ENCODE measurements around the gene GMIP.
"Not testable (repeated sequence)": the region's sequence is repeated elsewhere in the genome, so short reads cannot be mapped to it uniquely, and the experiment has no call there.

The GMIP gene

DNA sequence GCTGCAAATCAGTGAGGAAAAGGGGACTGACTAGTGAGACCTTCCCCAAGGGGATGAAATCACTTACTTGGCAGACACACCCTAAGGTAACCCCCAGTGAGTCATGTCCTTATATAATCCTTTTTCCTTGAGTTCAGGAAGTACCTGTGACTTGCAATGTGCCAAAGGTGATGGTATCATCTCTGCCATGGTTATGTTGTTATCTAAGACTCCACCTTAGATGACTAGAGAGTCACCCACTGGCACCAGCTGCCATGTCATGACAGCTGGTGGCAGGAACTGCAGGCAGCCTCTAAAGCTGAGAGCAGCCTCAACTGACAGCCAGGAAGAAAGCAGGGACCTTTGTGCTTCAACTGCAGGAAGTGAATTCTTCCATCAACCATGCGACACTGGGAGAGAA, 37.4 kb downstream of the GMIP start:
- DNase-seq (ENCODE audit: low read depth), result no peak

DNA sequence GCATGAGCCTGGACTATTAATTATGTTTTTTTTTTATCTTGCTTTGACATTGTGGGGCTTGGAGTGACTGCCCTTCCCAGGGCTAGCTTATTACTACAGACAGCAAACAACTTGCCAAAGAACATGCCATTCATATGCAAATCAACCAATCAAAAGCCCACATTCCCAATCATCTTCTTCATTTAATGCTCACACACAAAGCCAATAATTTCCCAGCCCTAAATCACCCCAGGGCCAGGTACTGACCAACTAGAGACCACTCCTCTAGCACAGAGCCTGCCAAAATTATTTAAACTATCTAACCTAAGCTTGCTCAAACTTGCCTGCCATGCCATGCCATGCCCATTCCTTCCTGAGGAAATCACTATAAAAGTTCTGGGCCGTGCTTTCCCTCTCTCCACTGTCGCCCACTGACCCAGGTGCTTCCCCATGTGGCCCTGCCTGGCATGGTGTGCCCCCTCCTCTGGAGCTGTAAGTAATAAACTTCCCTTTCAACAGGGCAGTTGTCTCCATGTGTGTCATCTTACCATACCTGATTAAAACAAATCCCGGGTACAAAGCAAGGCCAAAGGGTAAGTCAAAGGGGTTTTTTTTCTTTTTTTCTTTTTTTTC, 40.6 kb downstream of the GMIP start:
- DNase-seq (ENCODE audit: low read depth), result no peak

DNA sequence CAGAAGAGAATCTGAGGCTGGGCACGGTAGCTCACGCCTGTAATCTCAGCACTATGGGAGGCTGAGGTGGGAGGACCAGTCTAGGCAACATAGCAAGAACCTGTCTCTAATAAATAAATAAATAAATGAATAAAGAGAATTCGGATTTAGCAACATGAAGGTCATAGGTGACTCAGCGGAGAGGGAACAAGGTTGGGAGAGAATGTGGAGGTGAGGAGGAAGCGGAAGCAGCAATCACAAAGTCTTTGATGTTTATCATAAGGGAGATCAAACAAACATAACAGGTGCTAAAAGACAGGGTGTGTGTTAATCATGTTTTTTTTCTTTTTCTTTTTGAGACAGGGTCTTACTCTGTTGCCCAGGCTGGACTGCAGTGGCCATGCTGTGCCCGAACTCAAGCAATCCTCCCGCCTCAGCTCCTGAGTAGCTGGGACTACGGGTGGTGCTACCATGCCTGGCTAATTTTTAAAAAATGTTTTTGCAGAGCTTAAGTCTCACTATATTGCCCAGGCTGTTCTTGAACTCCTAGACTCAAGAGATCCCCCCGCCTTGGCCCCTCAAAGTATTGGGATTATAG, 41.2 kb downstream of the GMIP start:
- no peak for DNase-seq (ENCODE audit: low read depth)

DNA sequence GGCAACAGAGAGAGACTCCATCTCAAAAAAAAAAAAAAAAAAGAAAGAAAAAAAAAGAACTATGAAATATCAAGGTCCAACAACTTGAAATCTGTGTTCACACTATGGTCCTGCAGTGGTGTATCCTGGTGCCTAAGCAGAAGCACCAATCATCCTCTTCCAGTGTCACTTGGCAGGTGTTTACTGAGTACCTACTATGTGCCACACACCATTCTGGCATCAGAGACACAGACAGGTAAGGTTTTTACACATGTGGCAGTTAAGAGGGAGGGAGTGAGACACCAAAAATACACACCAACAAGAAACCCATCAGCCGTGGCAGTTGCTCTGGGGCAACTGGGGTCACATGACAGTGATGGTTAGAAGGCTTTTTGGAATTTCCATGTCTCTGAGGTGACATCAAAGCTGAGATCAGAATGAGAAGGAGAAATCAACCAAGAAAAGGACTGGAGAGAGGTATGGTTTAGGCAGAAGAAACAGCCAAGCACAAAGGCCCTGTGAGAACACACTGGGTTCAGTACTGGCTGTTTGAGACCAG, 42.6 kb downstream of the GMIP start:
- DNase-seq (ENCODE audit: low read depth), result no peak

DNA sequence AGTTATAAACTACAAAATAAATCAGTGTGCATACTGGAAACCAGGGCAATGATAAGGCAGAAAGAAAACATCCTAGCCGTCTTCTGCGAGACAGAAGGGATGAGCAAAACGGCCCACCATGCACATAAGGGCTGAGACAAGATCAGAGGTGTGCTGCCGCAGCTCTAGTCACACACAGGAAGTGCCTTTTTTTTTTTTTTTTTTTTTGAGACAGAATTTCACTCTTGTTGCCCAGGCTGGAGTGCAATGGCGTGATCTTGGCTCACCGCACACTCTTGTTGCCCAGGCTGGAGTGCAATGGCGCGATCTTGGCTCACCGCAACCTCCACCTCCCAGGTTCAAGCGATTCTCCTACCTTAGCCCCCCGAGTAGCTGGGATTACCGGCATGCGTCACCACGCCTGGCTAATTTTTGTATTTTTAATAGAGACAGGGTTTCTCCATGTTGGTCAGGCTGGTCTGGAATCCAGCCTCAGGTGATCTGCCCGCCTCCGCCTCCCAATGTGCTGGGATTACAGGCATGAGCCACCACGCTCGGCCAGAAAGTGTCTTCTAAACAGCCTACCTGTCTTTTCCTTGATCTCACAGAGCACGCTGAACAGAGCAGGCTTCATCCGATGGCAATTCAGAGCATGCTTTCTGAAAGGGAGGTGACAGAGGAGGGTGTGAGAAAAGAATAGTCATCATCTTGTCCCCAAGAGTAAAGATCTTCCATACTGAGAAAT, 44.6 kb downstream of the GMIP start:
- not testable (repeated sequence) for DNase-seq (ENCODE audit: low read depth)

DNA sequence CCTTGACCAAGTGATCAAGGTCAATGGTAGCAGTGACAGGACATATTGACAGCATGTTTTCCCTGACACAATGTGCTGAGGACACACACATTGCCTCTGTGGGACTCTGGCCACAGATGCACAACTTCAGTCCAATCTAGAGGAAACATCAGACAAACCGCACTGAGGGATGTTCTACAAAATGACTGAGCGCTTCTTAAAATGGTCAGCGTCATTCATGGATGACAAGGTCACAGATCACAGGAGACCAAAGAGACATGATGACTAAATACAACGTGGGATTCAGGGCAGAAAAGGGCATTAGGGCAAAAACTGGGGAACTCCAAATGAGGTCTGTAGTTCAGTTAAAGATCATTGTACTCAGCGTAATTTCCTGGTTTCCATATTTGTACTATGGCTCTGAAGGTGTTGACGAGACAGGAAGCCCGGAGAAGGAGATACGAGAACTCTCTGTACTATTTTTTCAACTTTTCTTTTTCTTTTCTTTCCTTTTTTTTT, 45.6 kb downstream of the GMIP start:
- DNase-seq (ENCODE audit: low read depth), result no peak

DNA sequence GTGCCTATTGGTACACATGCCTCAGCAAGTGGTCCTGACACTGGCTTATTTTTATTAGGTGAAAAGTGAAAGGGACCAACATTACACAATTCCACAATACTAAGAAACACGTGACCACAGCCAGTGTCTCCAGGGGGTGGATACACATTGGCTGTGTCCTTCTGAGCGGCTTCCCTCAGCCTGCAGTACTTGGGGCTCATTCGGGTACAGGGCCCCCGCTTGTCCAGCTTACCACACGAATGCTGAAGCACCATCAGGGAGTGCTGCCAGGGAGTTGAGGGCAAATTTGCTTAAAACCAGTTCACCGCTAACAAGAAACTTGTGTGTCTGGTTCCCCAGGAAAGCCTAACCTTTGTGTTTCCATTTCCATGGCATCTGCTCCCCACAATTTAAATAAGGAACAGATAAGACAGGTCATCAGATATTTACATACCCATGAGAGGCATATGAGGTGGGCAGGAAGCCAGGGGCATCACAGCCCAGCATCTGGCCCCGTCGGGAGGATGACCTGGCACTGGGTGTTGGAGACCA, 48.2 kb downstream of the GMIP start:
- DNase-seq (ENCODE audit: low read depth), result no peak

DNA sequence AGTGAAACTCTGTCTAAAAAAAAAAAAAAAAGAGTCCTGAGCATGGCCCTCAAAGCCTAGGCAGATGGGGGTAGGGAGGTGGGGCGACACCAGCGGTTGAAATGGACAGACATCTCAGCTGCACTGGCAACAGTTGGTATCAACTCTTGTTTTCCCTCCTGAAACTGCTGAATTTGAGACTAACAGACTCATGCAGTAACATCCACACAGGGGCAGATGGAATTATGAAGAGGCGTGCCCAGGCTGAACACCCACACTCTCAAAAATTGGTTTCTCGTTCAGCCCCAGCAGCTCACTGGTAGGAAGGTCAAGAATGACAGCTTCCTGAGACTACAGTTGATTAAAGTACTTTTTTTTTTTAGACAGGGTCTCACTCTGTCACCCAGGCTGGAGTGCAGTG, 49.1 kb downstream of the GMIP start:
- DNase-seq (ENCODE audit: low read depth), result no peak

DNA sequence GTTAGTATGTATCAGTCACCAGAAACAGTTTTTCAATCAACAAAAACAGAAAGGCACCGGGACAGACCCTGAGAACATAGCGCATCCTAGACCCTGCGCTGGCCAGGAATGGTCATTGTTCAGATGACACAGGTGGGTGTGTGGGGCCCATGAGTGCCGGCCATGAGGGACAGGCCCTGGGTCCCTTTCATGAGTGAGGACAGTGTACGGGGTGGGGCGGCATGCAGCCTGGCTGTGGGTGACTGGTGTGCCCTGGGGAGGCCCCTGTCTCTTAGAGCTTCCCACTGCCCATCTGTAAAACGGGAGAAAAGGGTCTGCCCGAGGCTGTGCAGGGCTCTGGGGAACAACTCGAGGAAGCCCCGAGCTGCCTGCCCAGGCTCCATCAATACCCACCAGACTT, 50.8 kb downstream of the GMIP start:
- no peak for DNase-seq (ENCODE audit: low read depth)

DNA sequence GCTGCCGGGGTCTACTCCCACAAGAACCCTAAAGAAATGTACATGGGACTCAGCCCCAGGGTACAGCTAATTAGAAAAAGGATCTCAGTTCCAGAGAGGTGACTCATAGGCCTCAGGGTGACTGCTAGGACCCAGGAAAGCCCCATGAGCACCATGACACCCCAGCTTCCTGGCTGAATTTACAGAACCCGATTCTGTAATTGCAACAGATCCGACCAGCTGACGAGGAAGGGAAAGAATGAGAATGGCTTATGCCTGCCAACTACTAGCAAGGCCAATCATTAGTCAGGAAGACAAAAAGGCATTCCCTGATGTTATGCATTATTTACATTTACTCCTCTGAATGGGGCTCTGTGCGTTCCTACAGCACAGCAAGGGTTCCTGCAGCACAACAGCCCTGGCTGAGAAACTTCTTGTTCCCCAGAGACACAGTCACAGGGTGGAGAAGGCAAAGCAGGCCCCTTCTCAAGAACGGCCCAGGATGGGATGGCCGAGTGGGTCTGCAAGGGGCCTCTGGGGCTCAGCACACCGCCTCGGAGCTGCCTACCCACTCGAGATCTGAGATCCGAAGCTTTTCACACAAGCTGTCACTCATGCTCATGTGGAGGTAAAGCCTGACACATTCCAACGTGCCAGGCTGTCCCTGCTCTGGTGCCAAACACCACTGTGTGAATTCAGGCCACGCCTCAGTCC, 52.2 kb downstream of the GMIP start:
- peak; percentile 30 for DNase-seq (ENCODE audit: low read depth)

DNA sequence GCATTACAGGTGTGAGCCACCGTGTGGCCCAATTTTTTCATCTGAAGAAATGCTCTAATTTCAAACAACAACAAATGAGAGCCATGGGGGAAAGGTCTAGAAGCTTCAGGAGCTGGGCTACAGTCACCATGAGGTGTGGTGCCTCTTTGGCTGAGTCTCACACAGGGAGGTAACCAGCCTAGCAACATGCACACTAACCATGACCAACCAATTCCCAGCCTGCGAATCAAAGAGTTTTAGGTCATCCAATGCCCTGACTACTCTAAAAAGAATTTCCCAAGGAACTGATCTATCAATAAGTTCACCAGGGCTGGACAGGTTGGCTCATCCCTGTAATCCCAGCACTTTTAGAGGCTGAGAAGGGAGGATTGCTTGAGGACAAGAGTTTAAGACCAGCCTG, 54.9 kb downstream of the GMIP start:
- DNase-seq (ENCODE audit: low read depth), result no peak

DNA sequence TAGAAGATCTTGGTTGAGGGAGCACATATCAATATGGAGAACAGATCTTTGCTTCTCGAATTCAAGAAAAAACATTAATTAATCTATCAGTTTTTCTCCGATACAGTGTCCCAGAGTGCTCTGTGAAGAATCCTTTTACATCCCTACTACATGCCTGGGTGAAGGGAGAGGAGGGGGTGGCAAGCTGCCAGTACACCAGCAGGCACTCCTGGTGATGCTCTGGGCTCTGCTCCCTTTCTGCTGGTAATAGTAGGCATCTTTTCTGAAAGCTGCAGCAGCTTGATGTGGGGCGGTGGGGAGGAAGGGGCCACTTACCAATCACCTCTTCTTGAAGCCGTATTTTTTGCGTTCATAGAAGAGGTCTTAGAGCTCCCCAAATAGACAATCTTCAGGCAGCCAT, 55.7 kb downstream of the GMIP start:
- no peak for DNase-seq (ENCODE audit: low read depth)

DNA sequence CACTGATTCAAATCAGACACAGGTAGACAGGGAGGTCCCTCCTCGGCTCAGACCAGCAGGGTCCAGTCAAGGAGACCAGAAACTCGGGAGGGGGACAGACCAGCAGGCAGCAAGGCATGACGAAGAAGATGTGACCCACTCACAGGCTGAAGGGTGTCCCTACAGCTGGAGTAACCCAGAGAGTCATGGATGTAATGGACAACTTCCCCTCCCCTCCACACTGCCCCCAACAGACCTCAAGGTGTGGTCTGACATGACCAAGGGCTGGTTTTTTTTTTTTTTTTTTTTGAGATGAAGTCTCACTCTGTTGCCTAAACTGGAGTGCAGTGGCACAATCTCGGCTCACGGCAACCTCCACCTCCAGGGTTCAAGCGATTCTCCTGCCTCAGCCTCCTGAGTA, 59.1 kb downstream of the GMIP start:
- no peak for DNase-seq (ENCODE audit: low read depth)

DNA sequence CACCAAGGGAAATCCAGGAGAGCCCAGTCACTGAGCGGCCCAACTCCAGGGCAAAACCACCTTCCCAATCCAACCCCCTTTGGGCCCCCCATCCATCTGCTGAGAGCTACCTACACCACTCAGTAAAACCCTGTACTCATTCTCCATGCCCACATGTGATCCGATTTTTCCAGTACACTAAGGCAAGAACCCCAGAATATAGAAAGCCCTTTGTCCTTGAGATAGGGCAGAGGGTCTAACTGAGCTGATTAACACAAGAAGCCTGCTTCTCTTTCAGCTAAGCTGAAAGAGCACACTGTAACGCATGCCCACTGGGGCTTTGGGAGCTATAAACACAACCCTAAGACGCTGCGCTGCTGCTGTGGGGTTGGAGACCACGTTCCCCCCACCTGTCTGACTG, 61.0 kb downstream of the GMIP start:
- DNase-seq (ENCODE audit: low read depth), result no peak

DNA sequence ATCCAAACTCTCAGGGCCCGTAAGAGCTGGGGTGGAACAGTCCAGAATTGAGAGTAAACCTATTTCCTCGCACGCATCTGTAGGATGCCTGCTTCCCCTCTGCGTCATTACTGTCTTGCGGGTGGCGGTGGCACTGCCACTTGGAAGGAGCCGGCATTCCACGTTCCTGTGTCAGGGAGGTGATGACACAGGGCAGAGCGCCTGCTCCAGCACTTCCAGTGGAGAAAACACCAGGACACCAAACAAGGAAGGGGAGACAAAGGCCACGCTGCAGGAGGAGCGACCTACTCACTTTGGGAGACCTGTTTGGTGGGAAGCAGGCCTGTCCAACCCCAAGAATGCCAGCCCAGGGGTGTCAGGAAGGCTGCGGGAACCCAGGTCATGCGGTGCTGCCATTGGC, 62.1 kb downstream of the GMIP start:
- DNase-seq (ENCODE audit: low read depth), result no peak

DNA sequence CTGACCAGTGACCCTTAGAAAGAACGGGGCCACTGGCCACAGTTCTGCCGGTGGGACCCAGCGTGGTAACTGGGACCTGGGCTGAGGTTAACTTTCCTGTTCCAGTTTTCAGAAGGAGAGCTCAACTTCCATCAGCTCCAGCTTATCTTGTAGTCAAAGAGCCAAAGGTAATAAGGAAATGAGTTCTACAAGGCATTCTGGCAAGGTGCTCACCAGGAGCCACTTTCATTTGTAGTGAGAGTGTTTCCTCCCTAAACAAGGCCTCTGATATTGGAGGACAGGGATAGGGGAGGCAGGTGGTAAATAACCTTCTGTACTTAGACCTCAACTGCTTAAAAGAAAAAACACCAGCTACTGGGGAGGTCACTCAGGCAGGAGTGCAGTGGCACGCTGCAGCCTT, 63.0 kb downstream of the GMIP start:
- no peak for DNase-seq (ENCODE audit: low read depth)

DNA sequence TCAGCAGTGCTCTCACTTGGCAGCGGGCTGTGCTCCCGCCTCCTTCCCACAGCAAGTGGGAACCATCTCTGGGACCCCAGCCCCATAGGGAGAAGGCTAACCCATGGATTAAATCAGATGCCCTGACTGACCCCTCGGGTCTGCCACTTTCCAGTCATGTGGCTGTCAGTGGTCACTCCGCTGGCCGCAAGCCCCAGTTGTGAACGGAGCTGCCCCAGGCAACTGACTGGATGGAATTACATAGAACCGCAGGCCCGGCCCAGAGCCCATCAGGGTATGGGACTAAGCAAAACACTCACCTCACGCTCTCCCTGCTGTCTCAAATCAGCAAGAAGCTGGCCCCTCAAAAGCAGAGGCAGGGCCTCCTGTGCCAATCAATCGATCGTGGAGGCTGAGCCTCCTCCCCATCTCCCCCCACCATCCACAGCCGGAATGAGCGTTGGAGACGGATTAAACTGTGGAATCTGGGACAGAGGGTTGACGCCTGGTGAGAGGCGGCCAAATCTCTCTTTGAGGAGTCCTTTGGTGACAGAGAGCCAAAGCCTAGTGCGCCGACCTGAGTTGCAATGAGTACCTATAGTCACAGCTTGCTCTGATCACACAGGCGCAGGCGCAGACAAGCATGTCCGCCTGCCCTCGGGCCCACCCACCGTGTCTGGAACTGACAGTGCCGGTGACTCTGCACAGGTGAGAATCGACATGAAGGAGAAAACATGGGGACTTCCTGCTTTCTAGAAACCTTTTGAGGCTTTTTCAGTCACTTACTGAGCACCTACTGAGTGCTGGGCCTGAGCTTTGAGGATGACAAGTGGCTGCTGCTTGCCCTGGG, 63.7 kb downstream of the GMIP start:
- DNase-seq (ENCODE audit: low read depth), result no peak
